Activated CD4-positive, CD25-positive, alpha-beta regulatory T cell treated with anti-CD3 and anti-CD28 coated beads, Interleukin-2, amount 50 U/mL, for 24 hours (primary cell): ENCODE data around the gene ADORA2A.
"Not testable (repeated sequence)": the region's sequence is repeated elsewhere in the genome, so short reads cannot be mapped to it uniquely, and the experiment has no call there.

Experiments
- ATAC-seq, 2 donors: fragments of 150-1000 bp; cut with Tn5 transposase; one replicate each; pipeline ENCODE4 v1.10.0; 2021; ENCODE audit warnings: mild to moderate bottlenecking in 1 of 2, moderate library complexity in 1 of 2

ADORA2A gene

DNA sequence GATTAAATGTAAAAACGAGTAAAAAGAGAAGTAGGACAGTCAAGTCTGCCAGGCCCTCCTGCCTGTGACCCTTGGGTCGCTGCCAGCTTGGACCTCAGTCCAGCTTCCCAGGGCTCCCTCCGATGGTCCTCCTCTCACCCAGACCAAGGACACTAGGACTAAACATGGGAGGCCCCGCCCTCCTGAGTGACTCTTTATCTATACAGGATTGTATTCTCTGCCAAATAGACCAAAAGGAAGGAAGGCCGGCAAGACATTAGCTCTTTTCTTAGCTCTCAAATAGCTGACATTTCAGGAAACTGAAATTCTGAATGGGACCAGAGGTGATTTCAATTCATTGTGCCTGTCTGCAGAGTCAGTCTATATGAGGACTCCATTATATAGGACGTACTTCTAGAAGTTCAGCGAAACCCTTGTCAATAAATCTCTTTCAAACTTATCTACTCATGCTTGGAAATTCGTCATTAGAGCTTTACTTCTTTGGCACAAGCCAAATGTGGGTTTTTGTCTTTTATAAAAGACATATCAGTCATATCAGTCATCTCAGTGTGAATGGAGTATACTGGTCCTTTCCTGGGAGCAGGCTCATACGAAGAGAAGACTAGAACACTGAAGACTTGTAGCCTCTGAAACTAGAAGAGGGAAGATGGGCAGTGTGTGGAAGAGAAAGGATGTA lies 28.5 kb downstream of the ADORA2A start:
- no peak for ATAC-seq

DNA sequence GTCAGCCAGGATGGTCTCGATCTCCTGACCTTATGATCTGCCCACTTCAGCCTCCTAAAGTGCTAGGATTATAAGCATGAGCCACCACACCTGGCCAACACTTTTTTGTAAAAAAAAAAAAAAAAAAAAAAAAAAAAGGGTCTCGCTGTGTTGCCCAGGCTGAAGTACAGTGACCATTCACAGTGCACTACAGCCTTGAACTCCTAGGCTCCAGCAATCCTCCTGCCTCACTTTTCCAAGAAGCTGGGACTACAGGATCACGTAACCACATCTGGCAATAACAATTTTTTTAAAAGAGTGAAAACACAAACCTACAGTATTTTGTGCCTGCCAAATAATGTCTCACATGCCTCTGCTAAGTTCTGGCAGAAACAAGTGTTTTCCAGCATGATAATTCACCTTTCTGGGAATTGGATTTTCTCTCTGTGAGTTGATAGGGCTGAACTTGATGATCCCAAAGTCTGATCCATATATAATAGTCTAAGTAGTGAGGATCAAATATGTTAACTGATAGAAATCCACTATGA lies 30.6 kb downstream of the ADORA2A start:
- no peak for ATAC-seq

DNA sequence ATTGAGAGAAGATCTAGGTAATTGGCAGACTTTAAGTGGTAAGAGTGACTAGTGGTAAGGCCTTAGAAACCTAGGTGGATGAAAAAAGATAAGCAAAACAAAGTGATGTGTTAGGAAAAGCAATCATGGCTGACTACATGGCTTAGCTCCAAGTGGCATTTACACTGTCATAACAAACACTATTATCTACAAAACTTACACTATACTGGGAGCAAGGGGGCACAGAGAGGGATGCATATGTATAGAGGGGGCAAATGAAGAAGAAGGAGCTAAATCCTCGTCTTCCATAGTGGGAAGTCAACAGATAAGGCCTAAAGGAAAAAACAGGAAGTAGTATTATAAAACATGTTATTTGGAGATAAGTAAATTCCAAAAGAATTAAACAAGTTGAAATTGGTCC lies 32.5 kb downstream of the ADORA2A start:
- no peak for ATAC-seq

DNA sequence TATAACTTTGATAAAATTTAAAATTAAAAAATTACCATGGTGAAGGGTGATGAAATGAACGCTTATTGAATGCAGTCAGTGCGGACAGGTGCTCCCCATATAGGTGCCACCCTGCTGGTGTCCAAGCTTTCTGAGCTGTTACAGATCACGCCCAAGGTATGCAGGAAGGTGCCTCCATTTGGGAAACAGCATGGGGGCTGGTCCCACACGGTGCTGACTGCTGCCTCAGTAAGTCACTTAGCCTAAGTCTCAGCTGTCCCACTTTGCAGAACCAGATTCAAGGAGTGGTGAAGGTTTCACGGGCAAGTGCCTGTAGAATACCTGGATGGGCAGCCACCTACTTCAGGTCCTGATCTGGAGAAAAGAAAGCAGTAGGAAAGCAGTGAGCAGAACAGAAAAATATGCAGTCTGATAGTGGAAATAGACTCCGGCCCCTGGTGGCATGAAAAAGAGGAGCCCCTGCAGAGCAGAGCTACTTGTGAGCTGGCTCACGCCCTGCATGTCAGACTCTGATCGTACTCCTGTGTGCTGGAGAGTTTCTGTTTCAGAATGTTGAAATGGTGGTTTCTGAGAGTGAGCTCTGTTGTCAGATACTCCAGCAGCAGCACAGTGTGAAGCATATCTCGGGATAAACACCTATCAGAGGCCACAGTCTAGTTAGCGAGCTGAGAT lies 33.2 kb downstream of the ADORA2A start:
- peak; percentile 88 to 95 for ATAC-seq

DNA sequence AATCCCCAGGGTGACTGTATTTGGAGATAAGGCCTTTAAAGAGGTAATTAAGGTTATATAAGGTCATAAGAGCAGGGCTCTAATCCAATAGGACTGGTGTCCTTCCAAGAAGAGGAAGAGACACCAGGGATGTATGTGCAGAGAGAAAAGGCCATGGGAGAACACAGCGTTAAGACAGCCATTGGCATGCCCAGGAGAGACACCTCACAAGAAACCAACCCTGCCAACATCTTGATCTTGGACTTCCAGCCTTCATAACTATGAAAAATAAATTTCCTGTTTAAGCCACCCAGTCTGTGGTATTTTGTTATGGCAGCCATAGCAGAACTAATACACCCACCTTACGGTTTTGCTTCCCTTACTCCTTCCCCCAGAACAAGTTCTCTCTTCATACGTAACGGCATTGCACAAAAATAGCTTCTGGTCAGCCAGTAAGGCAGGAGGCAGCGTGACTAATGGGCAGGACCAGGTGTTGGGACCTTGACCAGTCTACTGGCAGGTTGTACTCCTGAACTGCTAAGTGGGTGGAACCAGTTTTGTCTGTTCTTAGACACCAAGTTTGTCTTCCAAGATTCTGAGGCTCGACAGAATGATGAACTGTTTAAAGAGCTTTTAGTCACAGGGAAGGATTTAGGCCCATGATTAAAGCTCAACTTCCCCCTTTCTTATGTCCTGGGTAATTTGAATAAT lies 35.8 kb downstream of the ADORA2A start:
- ATAC-seq, result no peak

DNA sequence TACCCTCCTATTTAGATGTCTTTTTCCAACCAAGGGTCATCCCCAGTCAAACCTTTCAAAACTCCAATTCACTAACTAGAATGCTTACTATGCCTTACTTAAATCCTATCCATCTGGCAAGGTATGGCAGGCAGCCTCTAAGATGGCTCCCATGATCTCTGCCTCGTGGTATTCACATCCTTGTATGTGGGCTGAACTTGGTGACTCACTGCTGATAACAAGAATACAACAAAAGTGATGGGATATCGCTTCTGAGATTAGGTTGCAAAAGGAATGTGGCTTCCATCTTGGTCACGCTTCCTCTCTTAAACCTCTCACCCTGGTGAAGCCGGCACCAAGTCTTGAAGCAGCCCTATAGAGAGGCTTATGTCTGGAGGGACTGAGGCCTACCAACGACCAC lies 38.2 kb downstream of the ADORA2A start:
- peak in 1 of 2 donors; percentile 14 for ATAC-seq

DNA sequence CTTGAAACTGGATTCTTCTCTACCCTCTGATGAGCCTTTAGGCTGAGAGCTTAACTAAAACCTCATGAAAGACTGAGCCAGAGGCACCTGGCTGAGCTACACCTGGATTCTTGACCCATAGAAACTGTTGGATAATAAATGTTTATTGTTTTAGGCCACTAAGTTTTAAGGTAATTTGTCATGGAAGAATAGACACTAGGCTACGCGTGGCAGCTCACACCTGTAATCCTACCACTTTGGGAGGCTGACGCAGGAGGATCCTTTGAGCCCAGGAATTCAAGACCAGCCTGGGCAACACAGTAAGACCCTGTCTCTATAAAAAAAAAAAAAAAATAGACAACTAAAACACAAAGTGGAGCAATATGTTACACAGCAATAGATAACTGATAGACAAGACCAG lies 38.6 kb downstream of the ADORA2A start:
- ATAC-seq, result no peak

DNA sequence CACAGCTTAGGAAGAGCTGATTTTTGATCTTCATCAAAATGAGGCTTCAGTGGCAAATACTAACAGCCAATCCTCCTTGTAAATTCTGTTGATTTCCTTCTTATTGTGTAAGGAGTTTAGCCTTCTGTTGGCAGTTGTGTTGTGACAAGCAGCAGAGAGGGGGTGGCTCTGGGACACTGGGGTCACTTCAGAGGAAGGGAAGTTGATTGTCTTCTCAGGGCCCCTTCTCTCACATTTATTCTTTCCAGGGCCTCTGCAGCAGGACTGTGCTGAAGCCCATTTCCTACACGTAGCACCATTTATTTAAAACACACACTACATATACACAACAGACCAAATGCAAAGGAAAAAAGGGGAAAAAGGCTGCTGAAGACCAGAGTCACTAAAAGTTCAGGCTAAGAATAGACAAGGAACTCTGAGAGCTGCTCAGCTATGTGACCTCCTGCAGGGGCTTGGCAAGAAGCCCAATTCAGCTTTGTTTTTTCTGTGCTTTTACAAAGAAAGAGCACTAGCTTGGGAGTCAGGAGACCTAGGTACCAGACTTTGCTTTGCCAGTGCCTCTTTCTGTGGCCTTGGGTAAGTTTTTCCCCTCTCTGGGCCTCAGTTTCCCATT lies 39.4 kb downstream of the ADORA2A start:
- no peak for ATAC-seq

DNA sequence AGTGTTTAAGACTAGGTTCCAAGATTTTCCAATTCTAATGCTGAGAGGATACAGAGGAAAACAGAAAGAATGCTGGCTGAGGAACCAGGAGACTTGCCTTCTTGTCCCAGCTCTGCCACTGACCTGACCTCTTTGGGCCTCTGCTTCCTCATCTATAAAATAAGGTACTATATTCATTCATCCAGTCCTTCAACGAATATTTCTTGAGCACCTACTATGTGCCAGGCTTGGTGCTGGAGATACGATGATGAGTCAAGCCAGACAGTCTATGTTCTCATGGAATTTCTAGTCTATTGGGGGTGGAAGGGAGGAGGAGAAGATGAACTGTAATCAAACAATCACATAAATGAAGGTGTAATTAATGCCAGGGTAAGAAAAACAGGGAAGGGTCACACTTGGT lies 39.9 kb downstream of the ADORA2A start:
- ATAC-seq, result no peak

DNA sequence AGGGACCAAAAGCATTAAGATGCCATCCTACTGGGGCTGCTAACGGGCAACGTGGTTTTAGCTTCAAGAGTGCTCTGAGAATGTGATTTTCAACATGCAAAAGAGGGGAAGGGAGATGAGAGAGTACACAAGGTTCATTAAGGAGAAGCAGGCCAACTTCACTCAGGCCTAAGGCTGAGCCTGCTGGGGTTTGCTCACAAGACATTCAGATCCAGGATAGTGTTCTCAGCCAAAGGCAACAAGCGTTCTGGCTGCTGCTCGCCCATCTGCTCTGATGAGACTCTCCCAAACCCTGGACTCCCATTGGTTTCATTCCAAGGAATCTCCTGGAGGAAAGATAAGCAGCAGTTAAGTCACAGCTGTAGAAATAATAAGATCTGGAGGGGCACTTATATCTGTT lies 44.2 kb downstream of the ADORA2A start:
- ATAC-seq, result no peak

DNA sequence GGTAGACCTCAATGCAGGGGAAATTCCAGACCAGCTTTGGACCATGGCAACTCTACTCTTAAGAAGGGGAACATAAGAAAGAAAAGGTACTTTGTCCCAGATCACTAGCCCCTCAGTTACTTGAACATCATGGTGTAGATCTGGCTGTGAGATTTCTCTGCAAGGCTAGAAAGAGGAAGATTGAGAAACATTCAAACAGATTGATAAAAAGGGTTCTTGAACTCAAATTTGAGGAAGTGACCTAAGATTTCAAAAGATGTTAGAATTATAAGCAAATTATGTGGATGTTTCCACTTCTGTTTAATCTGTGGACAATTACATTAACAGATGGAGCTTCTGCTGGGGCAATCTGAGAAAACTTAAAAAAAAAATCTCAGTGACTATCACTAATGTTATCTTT lies 45.9 kb downstream of the ADORA2A start:
- no peak for ATAC-seq

DNA sequence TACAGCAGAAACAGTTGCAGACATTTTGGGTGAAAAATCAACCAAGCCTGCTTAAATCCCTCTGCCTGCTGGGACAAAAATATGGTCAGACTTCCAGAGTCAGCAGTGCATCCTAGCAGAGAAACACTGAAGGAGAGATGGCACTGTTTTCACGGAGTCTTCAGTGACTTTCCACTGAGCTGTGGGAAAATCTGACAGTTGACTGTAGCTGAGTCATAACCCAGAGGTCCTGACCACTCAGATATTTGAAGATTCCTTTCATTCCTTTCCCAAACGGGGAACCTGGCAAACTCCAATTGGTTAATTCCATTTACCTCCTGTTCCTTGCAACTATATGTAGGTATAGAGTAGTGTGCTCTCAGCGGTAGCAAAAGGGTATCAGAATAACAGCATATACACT lies 46.8 kb downstream of the ADORA2A start:
- ATAC-seq, result no peak

DNA sequence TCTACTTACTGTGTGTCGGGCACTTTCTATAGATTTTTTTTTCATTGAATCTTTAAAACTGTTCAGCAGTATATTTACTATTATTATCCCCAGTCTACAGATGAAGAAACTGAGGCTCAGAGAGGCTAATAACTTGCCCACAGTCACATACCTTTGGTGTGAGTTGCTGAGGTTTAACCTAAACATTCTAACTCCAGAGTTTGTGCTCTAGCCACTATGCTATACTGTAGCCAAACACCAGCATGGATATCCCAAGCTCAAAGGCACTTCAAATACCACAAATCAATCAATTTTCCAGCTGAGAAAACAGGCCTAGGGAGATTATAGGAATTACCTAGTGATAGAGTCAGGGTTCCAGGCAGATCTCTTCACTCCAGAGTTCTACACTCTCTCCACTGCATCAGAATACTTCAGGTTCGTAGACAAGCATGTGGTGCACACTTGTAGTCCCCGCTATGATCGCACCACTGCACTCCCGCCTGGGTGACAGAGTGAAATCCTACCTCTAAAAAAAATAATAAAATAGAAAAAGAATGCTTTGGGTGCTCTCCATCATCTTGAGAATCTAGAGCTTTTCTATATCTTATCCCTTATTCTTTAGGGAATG lies 47.4 kb downstream of the ADORA2A start:
- no peak for ATAC-seq

DNA sequence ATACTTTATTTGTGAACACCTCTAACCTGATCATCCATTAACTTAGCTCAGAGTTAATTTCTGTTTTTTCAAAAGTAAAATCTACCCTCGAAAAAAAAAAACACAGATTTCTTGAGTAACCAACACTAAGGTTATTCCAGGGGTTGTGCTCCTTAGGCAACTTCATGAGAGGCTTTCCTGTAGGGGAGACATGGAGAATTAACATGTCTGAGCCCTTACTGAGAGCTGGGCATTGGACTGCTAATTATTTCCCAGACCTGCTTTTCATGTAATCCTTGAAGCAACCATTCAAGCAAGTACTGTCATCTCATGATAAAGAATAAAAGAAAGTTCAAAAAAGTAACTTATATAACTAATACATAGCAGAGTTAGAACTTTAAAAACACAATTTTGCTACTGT lies 54.2 kb downstream of the ADORA2A start:
- ATAC-seq, result no peak

DNA sequence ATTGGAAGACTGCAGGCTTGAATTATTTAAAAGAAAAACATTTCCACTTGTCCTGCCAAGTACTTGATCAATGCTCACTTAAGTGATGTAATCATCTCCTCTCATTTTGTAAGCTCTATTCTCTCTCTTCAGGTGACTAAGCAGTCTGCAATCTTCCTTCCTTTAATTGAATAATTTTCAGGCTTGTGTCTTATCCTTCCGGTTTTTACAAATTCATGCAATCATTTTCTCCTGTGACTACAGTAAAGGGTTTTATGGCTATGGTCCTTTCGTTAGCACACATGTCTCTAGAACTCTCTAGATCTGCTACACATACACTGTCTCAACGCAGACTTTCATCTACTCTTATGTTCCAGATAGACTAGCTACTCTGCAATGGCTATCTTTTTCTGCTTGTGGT lies 55.2 kb downstream of the ADORA2A start:
- no peak for ATAC-seq

DNA sequence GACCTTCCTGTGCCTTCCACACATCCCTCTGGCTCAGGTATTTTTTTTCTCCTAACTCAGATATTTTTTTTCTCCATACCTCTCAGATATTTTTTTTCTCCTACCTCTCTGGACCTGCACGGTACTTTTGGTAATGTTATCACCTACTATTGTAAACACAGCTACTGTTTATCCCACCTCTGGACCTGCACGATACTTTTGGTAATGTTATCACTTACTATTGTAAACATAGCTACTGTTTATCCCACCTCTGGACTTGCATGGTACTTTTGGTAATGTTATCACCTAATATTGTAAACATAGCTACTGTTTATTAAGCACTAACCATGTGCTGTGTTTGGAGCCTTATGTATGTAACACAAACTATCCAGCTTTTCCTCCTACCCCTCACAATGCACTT lies 55.6 kb downstream of the ADORA2A start:
- ATAC-seq, result no peak

DNA sequence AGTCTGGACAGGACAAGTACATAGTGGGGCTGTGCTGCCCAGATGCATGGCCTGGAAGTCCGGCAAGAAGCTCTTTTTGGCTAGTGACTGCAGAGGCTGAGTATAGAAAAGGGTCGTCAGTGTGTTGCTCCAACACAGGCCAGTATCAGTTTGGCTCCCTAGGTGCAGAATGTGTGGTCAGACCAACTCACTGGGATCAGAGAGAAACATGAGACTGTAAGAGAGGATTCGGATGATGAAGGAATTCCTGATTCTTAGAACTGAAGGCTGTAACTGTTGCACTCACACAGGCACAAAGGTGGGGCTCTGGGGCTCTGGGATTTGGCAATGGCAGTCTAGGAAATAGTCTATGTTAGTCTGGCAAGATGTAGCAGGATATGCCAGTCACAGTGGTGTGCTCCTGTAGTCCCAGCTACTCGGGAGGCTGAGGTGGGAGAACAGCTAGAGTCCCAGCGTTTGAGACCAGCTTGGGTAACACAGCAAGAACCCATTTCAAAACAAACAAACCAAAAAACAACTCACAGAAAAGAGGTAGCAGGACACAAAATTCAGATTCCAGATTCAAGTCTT lies 56.7 kb downstream of the ADORA2A start:
- ATAC-seq, result no peak

DNA sequence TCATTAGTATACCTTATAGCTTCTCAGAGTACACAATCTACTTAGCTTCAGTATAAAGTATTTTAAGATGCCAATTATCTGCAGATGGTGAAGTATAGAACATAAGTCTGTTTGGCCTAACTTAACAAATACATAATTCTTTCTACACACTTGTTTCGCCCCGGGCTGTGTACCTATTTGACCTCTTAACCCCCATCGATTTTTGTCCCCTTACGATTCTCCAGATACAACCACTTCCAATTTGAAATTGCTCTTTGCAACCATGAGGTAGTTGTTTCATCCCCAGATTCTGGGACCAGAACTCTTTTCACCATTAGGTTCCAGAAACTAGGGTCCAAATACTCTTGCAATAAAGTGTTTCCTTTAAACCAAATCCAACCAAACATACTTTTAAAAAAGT lies 57.8 kb downstream of the ADORA2A start:
- ATAC-seq, result no peak

DNA sequence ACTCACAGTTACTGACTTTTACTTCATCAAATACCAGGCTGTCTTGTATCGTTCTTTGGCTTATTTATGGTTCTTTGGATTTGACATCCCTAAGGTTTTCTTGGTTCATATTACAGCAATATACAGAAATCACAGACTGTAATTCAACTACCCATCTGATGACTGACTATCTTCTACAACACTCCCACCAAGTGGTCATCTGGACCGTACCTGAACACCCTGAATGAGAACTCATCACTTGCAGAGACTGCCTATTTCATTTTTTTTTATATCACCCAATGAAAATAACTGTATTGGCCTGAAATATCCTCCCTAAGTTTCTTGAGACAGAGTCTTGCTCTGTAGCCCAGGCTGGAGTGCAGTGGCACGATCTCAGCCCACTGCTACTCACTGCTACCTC lies 58.2 kb downstream of the ADORA2A start:
- ATAC-seq, result no peak

DNA sequence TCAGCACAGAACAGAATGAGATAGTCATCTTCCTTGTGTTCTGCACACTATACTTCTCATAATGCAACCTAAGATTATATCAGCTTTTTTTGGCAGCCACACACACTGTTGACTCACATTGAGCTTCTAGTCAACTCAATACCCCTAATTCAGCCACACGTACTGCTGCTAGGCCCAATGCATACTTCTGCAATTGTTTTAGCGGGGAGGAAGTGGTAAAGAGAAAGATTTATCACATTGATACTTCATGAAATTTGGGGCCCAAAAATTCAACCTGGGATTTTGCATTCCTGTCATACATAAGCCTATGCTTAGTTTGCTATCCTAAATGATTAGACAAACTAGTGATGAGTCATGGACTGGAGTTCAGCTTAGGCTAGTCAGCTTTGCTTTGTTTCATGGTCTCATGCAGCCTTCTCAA lies 59.1 kb downstream of the ADORA2A start:
- peak; percentile 95 to 96 for ATAC-seq

DNA sequence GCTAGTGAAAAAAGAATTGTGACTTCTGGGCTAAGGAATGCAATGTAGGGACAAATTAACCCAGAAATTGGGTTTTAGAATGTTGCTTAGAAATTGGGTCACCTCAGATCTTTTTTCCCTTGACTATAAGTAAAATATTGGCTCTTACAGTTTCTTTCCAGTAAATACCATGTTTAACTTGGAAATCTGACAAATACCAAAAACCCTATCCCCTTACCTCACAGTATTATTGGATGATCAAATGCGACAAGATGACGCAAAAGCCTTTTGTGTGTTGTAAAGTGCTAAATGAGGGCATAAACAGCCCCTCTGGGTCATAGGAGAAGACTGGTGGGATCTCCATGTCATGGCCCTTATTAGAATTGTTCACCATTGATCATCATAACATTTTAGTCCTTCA lies 61.6 kb downstream of the ADORA2A start:
- ATAC-seq, result no peak

DNA sequence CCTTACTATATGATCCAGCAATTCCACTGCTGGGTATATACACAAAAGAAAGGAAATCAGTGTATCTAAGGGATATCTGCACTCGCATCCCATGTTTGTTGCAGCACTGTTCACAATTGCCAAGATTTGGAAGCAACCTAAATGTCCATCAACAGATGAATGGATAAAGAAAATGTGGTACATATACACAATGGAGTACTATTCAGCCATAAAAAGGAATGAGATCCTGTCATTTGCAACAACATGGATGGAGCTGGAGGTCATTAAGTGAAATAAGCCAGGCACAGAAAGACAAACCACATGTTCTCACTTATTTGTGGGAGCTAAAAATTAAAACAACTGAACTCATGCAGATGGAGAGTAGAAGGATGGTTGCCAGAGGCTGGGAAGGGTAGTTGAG lies 62.0 kb downstream of the ADORA2A start:
- ATAC-seq, result not testable (repeated sequence)
